ENCODE measurements around the gene RELCH. TPM values are rescaled to one million over a fixed set of nuclear protein-coding genes. Genes with fewer than 3 reads are reported as not detected.

The RELCH gene
- total RNA-seq, 2 experiments from 2014 or later, result 18.4 to 21.7 TPM

DNA sequence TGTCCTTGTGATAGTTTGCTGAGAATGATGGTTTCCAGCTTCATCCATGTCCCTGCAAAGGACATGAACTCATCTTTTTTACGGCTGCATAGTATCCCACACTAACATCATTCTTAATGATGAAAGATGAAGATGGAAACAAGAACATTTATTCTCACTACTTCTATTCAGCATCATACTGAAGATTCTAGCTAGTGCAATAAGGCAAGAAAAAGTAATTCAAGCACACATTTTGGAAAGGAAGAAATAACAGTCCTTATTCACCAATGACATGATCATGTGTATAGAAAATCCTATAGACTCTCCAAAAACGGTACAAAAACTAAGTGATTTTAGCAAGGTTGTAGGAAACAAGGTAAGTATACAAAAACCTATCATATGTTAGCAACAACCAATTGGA is 37.2 kb downstream of the RELCH start:
- peaks cover 37% of the 10 kb centered on the region for H3K36me3 Mint-ChIP-seq (ENCODE audit: low read depth)
- H3K27ac Mint-ChIP-seq, result no peak overlapping the region
- POLR2A ChIA-PET, result no interaction called here
- peaks cover 5% of the 10 kb centered on the region for H3K4me1 Mint-ChIP-seq (ENCODE audit: low read depth)
- TF ChIP-seq, protein P1, sequence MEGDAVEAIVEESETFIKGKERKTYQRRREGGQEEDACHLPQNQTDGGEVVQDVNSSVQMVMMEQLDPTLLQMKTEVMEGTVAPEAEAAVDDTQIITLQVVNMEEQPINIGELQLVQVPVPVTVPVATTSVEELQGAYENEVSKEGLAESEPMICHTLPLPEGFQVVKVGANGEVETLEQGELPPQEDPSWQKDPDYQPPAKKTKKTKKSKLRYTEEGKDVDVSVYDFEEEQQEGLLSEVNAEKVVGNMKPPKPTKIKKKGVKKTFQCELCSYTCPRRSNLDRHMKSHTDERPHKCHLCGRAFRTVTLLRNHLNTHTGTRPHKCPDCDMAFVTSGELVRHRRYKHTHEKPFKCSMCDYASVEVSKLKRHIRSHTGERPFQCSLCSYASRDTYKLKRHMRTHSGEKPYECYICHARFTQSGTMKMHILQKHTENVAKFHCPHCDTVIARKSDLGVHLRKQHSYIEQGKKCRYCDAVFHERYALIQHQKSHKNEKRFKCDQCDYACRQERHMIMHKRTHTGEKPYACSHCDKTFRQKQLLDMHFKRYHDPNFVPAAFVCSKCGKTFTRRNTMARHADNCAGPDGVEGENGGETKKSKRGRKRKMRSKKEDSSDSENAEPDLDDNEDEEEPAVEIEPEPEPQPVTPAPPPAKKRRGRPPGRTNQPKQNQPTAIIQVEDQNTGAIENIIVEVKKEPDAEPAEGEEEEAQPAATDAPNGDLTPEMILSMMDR (IDR thresholded peaks at IDR 0.05), result no peak
- H3K9me3 Mint-ChIP-seq, result peaks cover 5% of the 10 kb centered on the region
- no peaks in the 10 kb centered on the region for H3K27me3 Mint-ChIP-seq
- CTCF ChIA-PET, result interaction anchor here (1.5 kb wide), 1 partner anchor 25 kb away, joined by 4 read pairs; no protein-coding TSS in a partner anchor
- intact Hi-C loops (cut with micrococcal nuclease), result no loop called here
- ATAC-seq (no peak), DNase-seq (no peak)
- no peak overlapping the region for H3K4me3 Mint-ChIP-seq

DNA sequence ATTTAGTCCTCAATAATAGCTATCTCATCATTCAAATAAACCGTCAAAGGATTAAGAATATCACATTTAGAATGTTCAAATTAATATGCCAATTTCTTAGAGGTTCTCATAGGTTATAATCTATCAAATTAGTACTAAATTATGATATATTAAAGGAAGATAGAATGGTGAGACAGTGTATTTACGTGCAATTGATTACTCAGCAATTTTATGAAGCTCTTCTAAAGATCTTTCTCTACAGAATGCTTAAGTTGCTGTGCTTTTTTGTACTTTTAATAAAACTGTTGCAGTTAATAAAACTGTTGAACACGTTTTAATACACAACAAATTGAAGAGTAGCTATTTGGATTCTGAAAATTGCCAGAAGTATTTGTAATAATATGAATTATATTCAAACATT is 39.0 kb downstream of the RELCH start:
- ATAC-seq, result no peak
- TF ChIP-seq, protein P1 (IDR thresholded peaks at IDR 0.05), result no peak
- ChIA-PET CTCF (interaction anchor here (1.4 to 1.5 kb wide), 2 partner anchors 23 to 29 kb away, joined by 4 to 5 read pairs; no protein-coding TSS in a partner anchor), POLR2A (no interaction called here)
- Mint-ChIP-seq H3K27ac (no peak overlapping the region), H3K36me3 (ENCODE audit: low read depth) (peaks cover 42% of the 10 kb centered on the region), H3K4me3 (no peak overlapping the region), H3K4me1 (ENCODE audit: low read depth) (peaks cover 2% of the 10 kb centered on the region), H3K27me3 (no peaks in the 10 kb centered on the region), H3K9me3 (peaks cover 5% of the 10 kb centered on the region)
- intact Hi-C loops (cut with micrococcal nuclease), result no loop called here
- DNase-seq, result no peak

DNA sequence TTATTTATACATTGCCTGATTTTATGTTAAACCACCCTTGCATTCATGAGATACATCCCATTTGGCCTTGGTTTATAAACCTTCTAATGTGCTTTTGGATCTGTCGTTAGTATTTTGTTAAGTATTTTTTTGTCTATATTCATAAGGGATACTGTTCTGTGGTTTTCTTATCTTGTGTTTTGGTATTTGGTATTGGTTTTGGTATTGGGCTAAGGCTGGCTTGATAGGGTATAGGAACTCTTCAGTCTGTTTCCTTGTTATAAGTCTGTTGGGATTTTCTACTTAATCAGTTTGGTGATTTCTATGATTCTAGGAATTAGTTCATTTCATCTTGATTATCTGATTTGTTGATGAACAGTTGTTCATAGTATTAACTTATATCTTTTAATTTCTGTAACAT is 49.2 kb downstream of the RELCH start:
- no peaks in the 10 kb centered on the region for H3K9me3 Mint-ChIP-seq
- H3K27me3 Mint-ChIP-seq, result no peaks in the 10 kb centered on the region
- ATAC-seq (no peak), DNase-seq (no peak)
- peaks cover 33% of the 10 kb centered on the region for H3K36me3 Mint-ChIP-seq (ENCODE audit: low read depth)
- CTCF ChIA-PET, result no interaction called here
- intact Hi-C loops (cut with micrococcal nuclease), result no loop called here
- POLR2A ChIA-PET, result no interaction called here
- no peak overlapping the region for H3K4me3 Mint-ChIP-seq
- peaks cover 4% of the 10 kb centered on the region for H3K4me1 Mint-ChIP-seq (ENCODE audit: low read depth)
- H3K27ac Mint-ChIP-seq, result no peak overlapping the region
- TF ChIP-seq, protein P1 (IDR thresholded peaks at IDR 0.05), result no peak

DNA sequence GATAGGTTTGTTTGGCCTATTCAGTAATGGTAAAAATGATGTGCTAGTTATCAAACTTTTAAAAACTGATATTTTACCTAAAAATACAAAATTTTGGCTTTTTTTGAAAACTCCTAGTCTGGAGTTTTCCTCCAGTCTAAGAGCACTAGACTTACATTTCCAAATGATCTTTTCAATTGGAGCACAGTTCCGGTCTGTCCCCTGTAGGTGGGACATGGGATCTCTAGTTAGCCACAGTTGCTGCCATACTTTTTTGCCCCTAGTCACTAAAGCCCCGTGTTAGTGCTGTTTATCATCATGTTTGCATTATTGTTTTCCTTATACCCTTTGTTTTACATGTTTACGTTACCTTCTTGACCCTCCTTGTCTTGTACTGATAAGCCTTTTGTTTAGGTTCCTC is 52.4 kb downstream of the RELCH start:
- intact Hi-C loops (cut with micrococcal nuclease), result no loop called here

DNA sequence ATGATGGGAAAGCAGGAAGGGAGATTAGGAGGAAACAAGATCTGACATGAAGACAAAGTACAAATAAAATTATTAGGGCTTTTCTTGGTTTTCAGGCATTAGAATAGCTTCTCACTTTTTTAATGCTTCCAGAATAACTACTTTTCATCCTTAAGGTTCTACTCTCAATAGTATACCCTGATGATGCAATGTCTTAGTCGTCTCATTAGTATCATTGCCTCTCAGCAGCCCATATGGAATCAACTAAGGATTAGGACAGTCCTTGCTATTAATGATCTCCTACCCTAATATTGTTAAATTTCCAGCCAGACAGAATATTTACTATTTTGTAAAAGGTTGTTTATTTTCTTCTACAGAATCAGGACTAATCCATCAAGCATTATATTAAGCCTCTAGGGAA is 55.9 kb downstream of the RELCH start:
- POLR2A ChIA-PET, result no interaction called here
- Mint-ChIP-seq H3K4me3 (no peak overlapping the region), H3K4me1 (ENCODE audit: low read depth) (peaks cover 4% of the 10 kb centered on the region), H3K9me3 (no peaks in the 10 kb centered on the region), H3K27ac (peak overlapping the region; percentile 18), H3K36me3 (ENCODE audit: low read depth) (peaks cover 8% of the 10 kb centered on the region), H3K27me3 (no peaks in the 10 kb centered on the region)
- ATAC-seq, result no peak
- CTCF ChIA-PET, result no interaction called here
- no peak for DNase-seq
- TF ChIP-seq, protein P1 (IDR thresholded peaks at IDR 0.05), result no peak
- intact Hi-C loops (cut with micrococcal nuclease), result no loop called here

More for the DNA sequence above, 52.4 kb downstream of the RELCH start:
- Mint-ChIP-seq H3K9me3 (no peaks in the 10 kb centered on the region), H3K4me3 (no peak overlapping the region), H3K27ac (no peak overlapping the region), H3K4me1 (ENCODE audit: low read depth) (peaks cover 4% of the 10 kb centered on the region), H3K27me3 (no peaks in the 10 kb centered on the region), H3K36me3 (ENCODE audit: low read depth) (peaks cover 22% of the 10 kb centered on the region)
- CTCF ChIA-PET, result interaction anchor here (1.3 to 2.3 kb wide), 2 partner anchors 9 to 10 kb away, joined by 3 to 9 read pairs; no protein-coding TSS in a partner anchor
- no peak for ATAC-seq
- TF ChIP-seq, protein P1 (IDR thresholded peaks at IDR 0.05), result no peak
- DNase-seq, result no peak
- POLR2A ChIA-PET, result no interaction called here

Measured in activated CD8-positive, alpha-beta T cell treated with anti-CD3 and anti-CD28 coated beads for 36 hours (primary cell).